GM19455 (cell line): Measurements from ENCODE around the gene SMARCE1.

ENCODE experiments used
- ATAC-seq: cut with Tn5 transposase; IDR thresholded peaks from one replicate; pipeline ENCODE4 v1.9.1; 2021; ENCODE audit not compliant: unreplicated experiment

SMARCE1 gene

DNA sequence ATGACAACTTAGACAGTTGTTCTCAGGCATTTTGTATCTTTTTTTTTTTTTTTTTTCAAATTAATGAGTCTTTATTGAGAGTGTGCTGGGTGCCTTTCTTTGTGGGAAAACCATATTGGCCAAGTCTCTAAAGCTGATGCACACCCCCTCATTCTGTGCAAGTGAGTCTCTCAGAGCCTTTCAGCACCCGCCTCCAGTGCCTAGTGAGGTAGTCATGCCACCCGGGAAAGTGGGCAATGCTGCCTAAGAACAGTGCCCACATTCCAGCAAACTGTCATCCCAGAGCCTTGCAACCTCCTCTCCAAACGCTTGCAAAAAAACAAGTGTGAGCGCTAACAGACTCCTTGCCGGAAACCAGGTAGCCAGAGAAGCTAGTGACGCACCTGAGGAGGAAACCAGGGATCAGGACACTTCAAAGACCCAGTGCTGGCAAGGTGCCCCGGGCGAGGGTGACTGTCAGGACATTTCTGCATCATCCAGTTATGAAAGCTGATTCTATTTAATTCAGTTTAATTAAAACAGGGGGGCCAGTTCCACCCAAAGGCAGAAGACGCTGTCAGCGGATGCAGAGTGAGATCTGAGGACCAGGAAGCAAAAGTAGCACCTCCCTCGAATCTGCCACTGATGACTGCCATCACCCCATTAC is 34.9 kb downstream of the SMARCE1 start:
- no peak for ATAC-seq

DNA sequence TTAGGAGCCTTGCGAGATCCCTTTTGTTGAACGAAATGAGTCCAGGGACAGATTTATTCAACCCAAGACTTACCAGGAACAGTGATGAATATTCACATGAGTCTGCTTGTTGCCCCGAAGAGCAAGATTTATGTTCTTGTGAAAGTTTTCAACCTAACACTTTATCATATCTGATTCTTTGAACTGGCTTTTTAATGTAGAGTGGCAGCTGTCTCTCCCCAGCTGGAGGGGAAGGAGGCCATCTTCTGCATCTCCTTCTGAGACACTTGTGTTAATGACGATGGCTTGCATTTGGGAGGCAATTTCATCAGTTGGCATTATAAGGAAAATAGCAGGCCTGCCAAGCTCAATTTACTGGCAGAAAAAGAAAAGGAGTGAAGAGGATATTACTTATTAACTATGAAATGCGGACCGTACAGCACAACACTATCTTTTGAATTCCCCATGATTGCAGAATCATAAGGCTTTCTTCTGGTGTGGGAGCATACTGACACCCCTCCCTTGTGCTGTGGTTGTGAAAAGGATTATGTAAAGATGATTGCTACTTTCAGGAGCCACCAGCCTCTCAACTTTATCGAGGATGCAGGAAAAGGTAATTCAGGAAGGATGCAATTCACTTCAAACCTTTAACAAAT is 35.7 kb downstream of the SMARCE1 start:
- ATAC-seq = no peak

DNA sequence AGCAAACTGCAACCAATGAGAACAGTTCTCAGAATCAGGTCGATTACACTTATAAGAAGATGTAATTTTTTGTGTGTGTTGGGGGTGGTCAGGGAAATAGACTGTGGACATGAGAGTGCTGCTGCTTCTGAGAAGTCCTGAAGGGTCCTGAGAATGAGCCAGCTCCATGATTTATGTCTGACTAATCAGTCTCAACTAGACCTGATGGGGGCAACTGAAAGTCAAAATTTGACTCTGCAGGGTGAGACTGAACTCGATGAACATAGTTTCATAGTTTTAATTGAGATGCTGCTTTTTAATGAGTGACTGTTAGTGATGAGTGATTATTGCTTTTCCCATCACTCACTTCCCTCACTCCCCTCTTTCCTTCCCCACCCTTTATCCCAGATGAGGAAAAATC is 37.3 kb downstream of the SMARCE1 start:
- ATAC-seq = no peak

DNA sequence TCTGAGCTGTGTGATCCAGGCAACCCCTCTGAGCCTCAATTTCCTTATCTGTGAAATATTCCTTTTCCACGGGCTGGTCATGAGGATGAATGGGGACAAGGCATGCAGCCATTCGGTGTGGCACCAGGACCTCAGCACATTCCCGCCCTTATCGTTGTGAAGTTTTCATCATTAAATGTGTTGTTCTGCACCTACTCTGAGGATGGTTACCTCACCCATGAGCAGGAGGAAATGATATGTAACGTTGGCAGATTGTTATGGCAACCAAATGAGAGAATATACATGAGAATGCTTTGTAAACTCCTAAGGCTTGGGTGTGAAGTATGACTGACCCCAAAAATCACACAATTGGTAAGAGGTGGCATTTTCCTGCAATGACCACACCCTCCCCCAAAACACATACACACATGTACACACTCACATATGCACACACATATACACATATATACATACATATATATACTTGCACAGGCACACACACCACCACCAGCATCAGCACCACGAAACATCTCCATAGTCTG is 39.5 kb downstream of the SMARCE1 start:
- no peak for ATAC-seq

- no peak for ATAC-seq
These were observed 40.0 kb downstream of the SMARCE1 start for GRCh38 chr17:40607641-40608040.

- ATAC-seq = no peak
These were observed 40.9 kb downstream of the SMARCE1 start for GRCh38 chr17:40606548-40607353.

DNA sequence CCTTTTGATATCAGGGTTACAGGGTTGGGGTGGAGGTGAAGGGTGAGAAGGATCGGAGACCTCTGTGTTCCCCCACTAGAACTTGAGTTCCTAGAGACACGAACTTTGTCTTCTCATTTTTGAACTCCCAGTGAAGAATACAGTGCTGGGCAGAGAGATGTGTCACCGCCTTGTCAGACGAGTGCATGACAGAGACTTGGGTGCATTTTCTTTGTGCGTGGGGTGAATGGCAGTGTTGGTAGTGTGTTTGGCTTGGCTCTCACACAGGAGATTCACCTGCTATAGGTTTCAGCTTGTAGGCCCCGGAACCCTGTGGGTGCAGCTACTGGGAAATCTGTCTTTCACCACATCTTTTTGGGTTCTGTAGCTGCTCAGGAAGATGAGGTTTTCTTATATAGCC is 42.3 kb downstream of the SMARCE1 start:
- no peak for ATAC-seq

- no peak for ATAC-seq
These were observed 43.1 kb downstream of the SMARCE1 start for GRCh38 chr17:40604327-40605080.

DNA sequence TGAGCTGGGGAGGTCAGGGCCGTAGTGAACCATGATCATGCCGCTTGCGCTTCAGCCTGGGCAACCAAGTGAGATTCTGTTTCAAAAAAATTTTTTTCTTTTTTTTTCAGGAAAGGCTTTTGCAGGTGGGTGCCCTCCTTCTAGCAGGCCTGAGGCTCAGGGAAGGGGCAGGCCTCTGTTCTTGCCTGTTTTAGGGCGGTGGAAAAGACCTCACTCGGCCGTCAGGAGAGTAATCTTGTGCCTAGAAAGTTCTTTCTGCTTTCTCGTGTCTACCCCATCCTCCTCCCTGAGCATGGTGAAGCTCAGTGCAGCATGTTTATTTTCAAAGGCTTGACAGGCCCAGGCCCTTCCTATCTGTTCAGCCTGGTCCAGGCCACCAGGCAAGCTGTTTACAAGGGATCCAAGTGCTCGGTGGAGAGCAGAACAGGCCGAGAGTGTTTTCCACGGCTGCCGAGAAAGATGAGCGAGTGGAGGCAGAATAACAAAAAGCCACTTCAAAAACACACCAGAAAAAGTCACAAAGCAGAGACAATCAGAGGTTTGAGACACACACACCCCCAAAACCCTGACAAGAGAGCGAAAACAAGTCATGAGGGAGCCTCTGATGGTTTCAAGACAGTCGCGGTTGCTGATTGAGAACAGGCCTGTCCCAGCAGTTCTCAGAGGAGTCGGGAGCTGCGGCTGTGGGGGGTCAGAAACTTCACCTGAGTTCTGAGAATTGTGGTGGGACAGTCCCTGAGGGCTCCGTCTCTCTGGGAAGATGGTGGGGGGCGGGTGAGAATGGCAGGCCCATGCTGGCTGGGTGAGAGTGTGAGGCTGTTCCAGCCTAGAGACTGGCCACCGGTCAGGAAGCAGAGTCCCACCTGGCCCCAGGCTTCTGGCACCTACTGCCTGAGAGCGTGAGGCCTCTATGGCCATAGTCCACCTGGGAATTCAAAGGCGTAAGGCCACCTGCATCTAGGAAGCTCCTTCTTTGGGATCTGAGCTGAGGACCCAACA is 44.9 kb downstream of the SMARCE1 start:
- ATAC-seq = no peak

- ATAC-seq = no peak
These were observed 47.1 kb downstream of the SMARCE1 start for GRCh38 chr17:40600486-40601046.

DNA sequence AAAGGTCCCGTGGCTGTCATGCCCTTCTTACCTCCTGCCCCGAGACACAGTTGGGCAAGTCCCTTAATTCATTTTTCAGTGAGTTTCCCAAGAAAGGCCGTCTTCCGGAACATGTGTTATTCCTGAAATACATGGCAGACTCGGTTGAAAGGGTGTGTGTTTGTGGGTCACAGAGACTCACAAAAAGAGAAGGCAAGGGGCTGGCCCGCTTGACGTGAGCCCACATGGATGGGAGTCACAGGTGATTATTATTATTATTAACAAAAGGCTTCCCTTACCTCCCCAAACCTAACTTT is 48.2 kb downstream of the SMARCE1 start:
- no peak for ATAC-seq

- peak; percentile 61 for ATAC-seq
These were observed 48.8 kb downstream of the SMARCE1 start for GRCh38 chr17:40598619-40599467.

DNA sequence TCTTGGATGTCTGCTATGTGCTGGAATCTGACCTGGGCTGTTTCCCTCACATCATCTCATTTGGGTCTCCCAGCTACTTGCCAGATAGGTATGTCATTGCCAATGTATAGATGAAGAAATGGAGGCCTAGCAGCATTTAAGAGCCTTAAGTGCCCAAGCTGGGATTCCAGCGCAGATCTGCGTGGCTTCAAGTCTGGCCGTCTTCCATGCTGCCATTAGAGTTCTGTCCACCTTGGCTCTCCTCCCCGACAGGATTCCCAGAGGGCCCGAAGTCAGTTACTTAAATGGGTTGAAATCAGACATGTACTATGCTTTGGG is 49.4 kb downstream of the SMARCE1 start:
- ATAC-seq = no peak

GRCh38 chr17:40597556-40598300 is 49.9 kb downstream of the SMARCE1 start:
- no peak for ATAC-seq

GRCh38 chr17:40597156-40597555 is 50.5 kb downstream of the SMARCE1 start:
- ATAC-seq = no peak

GRCh38 chr17:40596261-40596919 is 51.2 kb downstream of the SMARCE1 start:
- ATAC-seq = no peak

- ATAC-seq = no peak
These were observed 56.9 kb downstream of the SMARCE1 start for GRCh38 chr17:40590742-40591141.

DNA sequence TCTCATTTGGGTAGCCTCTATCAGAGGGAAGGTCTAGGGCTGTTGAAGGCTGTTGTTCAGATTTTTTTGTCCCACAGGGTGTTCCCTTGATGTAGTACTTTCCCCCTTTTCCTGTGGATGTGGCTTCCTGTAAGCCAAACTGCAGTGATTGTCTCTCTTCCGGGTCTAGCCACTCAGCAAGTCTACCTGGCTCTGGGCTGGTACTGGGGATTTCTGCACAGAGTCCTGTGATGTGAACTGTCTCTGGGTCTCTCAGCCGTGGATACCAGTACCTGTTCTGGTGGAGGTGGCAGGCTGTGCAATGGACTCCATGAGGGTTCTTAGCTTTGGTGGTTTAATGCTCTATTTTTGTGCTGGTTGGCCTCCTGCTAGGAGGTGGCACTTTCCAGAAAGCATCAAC is 59.1 kb downstream of the SMARCE1 start:
- no peak for ATAC-seq
